AG08396 (cell line): ENCODE results near the gene CPNE8.

Experiments used
- DNase-seq: peaks from one replicate; pipeline ENCODE4 v3.0.0; 2012; ENCODE audit warnings: low spot score, mixed read lengths

CPNE8 gene

GRCh38 chr12:38728894-38729293 is 176.5 kb downstream of the CPNE8 start:
- no peak for DNase-seq

GRCh38 chr12:38721611-38722252 is 183.7 kb downstream of the CPNE8 start:
- DNase-seq, result no peak

- DNase-seq, result no peak
Observed at GRCh38 chr12:38720661-38721060, 184.7 kb downstream of the CPNE8 start.

GRCh38 chr12:38713294-38713693 is 192.1 kb downstream of the CPNE8 start:
- DNase-seq, result no peak

GRCh38 chr12:38711054-38711453 is 194.3 kb downstream of the CPNE8 start:
- DNase-seq, result no peak

GRCh38 chr12:38708466-38708865 is 196.9 kb downstream of the CPNE8 start:
- DNase-seq, result no peak

- no peak for DNase-seq
Observed at GRCh38 chr12:38707648-38708047, 197.7 kb downstream of the CPNE8 start.

GRCh38 chr12:38697289-38697688 is 208.1 kb downstream of the CPNE8 start:
- DNase-seq, result no peak

- no peak for DNase-seq
Observed at GRCh38 chr12:38695057-38695456, 210.3 kb downstream of the CPNE8 start.

- no peak for DNase-seq
Observed at GRCh38 chr12:38691164-38691563, 214.2 kb downstream of the CPNE8 start.

GRCh38 chr12:38690646-38691045 is 214.7 kb downstream of the CPNE8 start:
- DNase-seq, result no peak

GRCh38 chr12:38689704-38690103 is 215.7 kb downstream of the CPNE8 start:
- peak; percentile 14 for DNase-seq

GRCh38 chr12:38689195-38689594 is 216.2 kb downstream of the CPNE8 start:
- DNase-seq, result no peak

GRCh38 chr12:38682521-38682920 is 222.9 kb downstream of the CPNE8 start:
- no peak for DNase-seq

- no peak for DNase-seq
Observed at GRCh38 chr12:38669530-38669929, 235.9 kb downstream of the CPNE8 start.

- no peak for DNase-seq
Observed at GRCh38 chr12:38669081-38669480, 236.3 kb downstream of the CPNE8 start.

- DNase-seq, result no peak
Observed at GRCh38 chr12:38666425-38666824, 239.0 kb downstream of the CPNE8 start.

- peak; percentile 5 for DNase-seq
Observed at GRCh38 chr12:38664661-38665269, 240.6 kb downstream of the CPNE8 start.

GRCh38 chr12:38662829-38663228 is 242.6 kb downstream of the CPNE8 start:
- no peak for DNase-seq

- no peak for DNase-seq
Observed at GRCh38 chr12:38653650-38654049, 251.7 kb downstream of the CPNE8 start.

- DNase-seq, result no peak
Observed at GRCh38 chr12:38648813-38649212, 256.6 kb downstream of the CPNE8 start.

GRCh38 chr12:38646146-38646545 is 259.2 kb downstream of the CPNE8 start:
- DNase-seq, result no peak

GRCh38 chr12:38639625-38640024 is 265.8 kb downstream of the CPNE8 start:
- no peak for DNase-seq

- DNase-seq, result no peak
Observed at GRCh38 chr12:38638401-38638800, 267.0 kb downstream of the CPNE8 start.
